GM18499 (cell line): Measurements from ENCODE around the gene PLS1.
"Not testable (repeated sequence)": the region's sequence is repeated elsewhere in the genome, so short reads cannot be mapped to it uniquely, and the experiment has no call there.

Experiments used
- ATAC-seq: cut with Tn5 transposase; IDR thresholded peaks from one replicate; pipeline ENCODE4 v1.9.1; 2021; ENCODE audit warnings: moderate number of reproducible peaks; ENCODE audit not compliant: insufficient read depth, unreplicated experiment

The PLS1 gene, protein sequence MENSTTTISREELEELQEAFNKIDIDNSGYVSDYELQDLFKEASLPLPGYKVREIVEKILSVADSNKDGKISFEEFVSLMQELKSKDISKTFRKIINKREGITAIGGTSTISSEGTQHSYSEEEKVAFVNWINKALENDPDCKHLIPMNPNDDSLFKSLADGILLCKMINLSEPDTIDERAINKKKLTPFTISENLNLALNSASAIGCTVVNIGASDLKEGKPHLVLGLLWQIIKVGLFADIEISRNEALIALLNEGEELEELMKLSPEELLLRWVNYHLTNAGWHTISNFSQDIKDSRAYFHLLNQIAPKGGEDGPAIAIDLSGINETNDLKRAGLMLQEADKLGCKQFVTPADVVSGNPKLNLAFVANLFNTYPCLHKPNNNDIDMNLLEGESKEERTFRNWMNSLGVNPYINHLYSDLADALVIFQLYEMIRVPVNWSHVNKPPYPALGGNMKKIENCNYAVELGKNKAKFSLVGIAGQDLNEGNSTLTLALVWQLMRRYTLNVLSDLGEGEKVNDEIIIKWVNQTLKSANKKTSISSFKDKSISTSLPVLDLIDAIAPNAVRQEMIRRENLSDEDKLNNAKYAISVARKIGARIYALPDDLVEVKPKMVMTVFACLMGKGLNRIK

DNA sequence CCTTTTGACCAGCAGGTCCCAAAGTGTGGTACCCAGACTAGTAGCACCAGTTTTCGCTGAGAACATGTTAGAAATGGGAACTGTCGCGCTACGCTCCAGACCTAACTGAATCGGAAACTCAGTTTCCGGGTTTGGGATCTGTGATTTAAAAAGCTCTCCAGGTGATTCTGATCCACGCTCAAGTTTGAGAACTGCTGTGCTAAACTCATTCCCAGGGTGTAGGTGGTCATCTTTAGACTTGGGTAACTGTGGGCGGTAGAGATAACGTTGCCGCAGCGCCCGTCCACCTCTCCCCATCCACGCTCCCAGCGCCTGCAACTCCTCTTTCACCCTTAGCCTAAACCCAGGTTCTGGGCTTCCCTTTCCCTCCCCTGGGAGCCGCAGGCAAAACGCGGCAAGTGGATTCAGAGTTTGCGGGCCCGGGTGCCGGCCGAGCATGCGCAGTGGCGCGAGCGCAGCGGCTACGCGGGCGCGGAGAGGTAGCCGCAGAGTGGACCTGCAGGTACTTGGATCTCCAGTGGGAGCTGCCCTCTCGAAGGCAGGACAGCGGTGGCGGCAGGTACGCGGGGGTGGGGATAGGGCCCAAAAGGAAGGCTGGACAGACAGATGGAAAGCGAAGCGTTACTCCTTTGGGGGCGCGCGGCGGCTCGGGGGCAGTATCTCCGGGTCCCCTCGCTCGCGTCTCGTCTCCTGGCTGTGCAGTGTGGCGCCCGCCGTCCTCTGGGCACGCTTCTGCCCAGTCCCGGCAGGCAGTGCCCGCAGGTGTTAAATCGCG, at the start of gene PLS1:
TSS of gene PLS1 (plus strand) at position 443 of the 775 bp plus-strand sequence. CDS start 67,845 bp downstream, outside the sequence.
- ATAC-seq: peak; percentile 88

DNA sequence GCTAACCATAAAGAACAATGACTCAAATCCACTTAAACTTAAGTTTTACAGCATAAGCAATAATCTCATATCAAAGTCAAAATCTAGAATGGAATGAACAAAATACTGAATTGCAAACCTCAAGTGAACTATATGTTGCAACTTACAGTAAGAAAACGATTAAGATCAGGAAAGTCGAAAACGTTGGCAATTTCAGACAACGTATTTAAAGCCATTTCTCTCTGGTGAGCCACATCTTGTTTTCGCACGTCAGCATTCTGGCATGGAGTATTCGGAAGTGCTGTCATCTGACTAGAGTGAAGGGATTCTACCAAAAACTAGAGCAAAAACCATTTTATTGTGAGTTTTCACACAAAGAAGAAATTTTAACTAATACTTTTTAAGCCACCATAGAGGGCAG, 46.2 kb upstream of the PLS1 start:
- ATAC-seq: no peak

DNA sequence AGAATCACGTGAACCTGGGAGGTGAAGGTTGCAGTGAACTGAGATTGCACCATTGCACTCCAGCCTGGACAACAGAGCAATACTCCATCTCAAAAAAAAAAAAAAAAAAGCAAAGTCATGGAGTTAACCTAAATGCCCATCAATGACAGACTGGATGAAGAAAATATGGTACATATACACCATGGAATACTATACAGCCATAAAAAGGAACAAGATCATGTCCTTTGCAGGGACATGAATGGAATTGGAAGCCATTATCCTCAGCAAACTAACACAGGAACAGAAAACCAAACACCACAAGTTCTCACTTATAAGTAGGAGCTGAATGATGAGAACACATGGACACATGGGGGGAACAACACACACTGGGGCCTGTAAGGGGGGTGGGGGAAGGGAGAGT, 43.6 kb upstream of the PLS1 start:
- ATAC-seq: not testable (repeated sequence)

DNA sequence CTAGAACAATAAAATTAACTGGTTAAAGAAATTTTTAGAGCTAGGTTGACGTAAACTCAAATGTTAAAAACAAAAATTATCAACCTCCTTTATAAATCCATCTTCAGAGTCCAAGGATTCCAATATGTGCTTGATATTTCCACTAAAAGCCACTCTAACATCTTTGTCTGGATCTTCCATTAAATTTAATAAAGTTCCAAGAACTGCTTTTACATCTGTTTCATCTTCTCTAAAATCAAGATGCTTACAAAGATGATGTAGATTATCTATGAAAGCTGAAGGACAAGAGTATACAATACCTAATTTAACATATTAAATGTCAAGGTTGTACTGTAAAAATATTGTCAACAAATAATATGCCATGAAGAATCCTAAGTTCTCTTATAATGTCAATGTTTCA, 42.5 kb upstream of the PLS1 start:
- ATAC-seq: no peak

DNA sequence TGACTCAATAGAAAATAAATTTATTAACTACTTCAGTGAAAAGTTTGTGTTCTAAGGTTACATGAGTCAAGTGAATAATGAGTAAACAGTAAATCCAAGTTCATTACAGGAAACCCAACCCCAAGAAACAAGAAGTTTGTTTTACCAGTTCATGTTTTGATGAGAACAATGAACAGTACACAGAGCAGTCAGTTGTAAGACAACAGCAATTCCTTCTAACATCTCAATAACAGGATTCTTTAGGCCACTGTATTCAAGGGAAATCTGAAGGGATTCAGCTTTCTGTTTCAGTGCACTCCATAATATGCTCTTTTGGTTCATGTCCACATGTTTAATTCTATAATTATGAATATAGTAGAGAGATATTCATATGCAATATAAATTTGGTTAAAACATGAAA, 36.1 kb upstream of the PLS1 start:
- no peak for ATAC-seq

DNA sequence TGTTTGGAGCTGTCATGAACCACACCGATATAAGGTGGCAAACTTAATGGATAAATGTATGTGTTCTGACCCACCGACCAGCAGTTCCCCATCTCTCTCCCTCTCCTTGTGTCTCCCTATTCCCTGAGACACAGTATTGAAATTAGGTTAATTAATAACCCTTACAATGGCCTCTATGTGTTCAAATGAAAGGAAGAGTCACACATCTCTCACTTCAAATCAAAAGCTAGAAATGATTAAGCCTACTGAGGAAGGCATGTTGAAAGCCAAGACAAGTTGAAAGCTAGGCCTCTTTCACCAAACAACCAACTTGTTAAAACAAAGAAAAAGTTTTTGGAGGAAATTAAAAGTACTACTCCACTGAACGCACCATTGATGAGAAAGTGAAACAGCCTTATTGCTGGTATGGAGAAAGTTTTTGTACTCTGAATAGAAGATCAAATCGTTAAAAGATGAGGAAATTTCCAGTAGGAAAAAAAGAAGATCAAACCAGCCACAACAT, 32.6 kb upstream of the PLS1 start:
- ATAC-seq: no peak

DNA sequence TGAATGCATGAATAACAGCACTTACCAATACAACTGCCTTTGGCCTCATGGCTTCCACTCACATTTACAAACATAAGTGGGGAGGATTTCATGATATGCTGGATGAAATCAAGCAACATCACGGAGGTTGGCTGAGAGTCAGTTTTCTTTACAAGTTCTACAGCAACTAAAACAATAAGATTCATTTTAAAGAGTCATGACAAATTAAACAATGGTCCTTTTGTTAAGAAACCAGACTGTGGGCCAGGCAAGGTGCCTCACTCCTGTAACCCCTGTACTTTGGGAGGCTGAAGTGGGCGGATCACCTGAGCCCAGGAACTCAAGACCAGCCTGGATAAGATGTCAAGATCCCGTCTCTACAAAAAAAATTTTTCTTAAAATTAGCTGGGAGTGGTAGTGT, 30.1 kb upstream of the PLS1 start:
- no peak for ATAC-seq

DNA sequence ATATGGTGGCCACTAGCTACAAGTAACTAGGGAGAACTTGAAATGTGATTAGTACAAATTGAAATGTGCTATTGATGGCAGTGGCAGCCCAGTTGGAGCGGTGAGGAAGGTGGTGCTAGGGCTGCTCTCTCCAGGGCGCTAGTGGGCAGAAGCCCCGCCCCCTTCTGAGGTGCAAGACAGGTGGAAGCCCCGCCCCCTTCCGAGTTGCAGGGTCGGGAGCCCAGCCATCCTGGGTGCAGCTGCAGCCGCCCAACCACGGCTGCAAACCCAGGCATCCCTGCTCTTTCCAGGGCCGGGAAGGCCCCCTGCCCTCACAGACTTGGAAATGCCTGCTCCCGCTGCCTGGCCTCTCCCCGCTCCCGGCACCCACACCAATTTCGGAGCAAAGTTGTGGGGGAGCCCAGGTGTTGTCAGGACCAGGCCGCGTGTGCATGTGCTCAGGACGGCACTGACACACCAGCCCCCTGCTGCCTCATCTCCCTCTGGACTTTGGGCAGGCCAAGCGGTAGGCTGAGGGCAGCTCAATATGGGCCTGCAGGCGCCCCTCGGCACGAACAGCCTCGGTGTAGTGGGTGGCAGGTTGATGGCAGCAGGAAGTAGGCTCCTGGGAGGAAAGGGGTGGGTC, 27.7 kb upstream of the PLS1 start:
- ATAC-seq: no peak

DNA sequence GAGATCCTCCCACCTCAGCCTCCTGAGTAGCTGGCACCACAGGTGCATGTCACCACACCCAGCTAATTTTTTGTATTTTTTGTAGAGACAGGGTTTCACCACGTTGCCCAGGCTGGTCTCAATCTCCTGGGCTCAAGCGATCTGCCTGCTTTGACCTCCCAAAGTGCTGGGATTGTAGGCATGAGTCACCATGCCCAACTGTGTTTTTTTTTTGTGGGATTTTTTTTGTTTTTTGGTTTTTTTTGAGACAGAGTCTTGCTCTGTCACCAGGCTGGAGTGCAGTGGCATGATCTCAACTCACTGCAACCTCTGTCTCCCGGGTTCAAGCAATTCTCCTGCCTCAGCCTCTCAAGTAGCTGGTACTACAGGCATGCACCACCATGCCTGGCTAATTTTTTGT, 26.8 kb upstream of the PLS1 start:
- ATAC-seq: not testable (repeated sequence)

DNA sequence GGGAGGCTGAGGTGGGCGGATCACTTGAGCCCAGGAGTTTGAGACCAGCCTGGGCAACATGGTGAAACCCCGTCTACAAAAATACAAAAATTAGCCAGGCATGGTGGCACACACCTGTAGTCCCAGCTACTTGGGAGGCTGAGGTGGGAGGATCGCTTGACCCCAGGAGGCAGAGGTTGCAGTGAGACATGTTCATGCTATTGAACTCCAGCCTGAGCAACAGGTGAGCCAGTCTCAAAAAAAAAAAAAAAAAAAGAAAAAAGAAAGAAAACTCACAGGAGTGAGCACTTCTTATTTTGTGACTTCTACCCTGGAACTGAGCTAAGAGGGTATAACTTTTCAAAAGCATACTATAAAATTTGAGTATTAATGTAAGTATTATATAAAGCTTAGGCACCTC, 22.0 kb upstream of the PLS1 start:
- ATAC-seq: not testable (repeated sequence)

DNA sequence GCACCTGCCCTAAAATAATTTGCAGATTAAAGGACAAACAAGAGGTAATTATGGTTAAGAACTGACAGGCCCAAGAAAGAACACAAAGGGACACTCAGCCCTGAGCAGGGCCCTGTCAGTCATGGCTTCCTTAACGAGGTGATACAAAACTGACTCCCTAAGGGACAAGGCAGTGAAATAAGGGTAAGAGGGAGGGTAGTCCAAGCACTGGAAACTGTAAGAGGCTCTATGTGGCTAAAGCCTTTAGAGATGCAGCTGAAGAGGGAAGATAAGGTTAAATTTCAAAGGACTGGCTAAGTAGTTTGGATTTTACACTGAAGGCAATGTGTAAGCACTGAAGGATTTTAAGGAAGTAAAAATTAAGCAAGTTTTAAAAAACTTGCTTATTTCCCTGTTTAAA, 21.5 kb upstream of the PLS1 start:
- ATAC-seq: no peak

DNA sequence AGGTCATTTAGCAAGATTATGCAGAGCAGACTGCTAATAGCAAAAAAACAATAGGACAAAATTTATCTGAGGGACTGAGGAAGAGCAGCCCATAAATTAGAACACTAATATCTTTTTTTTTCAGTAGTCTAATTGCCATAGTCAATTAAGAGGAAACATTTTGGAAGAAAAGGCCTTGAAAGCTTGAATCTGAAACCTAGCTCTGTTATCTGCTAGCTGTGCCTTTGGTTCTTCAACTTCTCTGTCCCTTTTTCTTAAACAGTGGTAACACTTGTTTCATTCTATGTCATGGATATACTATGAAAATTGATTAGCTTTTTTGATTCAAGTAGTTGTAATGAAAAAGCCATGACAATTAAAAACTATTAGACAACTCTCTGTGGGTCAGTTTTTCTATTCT, 19.4 kb upstream of the PLS1 start:
- no peak for ATAC-seq

DNA sequence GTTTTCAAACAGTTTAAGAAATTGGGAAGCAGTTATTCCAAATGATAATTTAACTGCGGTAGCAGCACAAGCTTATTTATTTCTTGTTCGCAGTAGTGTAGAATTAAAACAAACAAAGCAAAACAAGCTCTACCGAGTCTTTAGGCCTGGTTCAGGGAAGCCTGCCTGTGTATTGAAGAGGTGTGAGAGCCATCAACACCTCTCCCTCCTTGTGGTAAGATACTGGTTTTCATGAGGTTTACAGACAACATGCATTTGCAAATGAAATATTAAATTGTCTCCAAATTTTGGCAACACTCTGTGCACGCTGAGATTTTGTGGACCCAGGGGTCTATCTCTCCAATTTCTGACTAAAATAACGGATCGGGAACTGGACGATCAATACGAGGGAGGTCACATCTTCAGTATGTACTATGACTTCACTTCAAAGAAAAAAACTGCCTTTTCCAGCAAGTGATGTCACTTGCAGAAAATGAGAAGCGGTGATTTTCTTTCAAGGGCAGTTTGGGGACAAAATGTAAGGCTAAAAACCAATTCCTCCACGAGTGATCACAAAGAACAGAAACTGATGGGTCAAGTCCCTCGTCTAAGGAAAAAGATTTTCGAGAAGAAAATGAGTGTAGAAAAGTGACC, 18.4 kb upstream of the PLS1 start:
- no peak for ATAC-seq

DNA sequence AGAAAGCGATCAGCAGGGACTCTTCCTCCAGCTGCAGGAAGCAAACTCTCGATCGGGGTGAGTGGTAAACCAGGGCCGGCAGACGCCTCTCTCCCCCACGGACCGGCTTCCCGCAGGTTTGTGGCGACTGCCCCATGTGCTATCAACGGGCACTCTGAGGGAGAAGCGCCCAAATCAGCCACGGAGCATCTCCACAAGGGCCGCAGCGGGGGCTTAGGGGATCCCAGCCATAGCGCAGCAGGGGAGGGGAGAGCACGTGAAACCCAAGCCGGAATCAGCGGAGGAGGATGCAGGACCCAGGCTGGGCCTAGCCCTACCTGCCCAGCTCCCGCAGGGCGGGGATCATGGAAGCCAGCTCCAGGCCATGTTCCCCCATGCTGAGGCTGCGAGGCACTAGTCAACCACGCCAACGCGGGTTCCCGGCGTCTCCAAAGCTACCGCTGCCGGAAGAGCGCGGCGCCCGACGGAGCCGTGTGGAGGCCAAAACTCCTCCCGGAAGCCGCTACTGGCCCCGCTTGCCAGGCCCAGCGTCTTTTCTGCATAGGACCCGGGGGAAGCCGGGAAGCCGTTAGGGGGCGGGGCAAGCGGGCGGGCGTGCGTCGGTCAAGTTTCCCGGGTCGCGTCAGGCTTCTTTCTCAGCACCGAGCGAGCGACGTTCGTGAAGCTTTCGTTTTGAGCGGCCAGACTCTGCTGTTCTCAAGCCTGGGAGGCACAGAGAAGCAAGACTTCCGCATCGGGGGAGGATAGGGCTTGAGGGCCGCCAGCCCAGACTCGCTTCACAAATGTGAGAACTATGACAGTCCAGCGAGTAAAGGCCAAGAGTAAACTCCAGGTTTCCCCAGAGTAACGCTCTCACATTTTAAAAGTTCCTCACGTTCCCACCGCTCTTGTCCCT, 17.6 kb upstream of the PLS1 start, which contains the start of gene ATR:
TSS of gene ATR (minus strand) at position 405 of the 895 bp plus-strand sequence. CDS start at position 376, 29 bp downstream.
- ATAC-seq: peak; percentile 79

DNA sequence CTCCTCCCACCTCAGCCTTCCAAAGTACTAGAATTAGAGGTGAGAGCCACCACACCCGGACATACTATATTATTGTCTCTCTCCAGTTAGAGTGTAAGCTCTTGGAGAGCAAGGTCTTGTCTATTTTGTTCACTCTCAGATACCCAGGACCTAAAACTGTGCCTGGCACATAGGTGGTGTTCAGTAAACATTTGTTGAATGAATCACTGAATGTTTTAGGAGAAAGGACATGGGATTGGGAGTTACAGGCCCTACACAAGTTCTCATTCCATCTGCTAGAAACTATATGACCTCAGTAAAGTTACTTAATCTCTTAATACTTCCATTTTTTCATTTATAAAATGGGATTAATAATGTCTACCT, 16.2 kb upstream of the PLS1 start:
- ATAC-seq: no peak

DNA sequence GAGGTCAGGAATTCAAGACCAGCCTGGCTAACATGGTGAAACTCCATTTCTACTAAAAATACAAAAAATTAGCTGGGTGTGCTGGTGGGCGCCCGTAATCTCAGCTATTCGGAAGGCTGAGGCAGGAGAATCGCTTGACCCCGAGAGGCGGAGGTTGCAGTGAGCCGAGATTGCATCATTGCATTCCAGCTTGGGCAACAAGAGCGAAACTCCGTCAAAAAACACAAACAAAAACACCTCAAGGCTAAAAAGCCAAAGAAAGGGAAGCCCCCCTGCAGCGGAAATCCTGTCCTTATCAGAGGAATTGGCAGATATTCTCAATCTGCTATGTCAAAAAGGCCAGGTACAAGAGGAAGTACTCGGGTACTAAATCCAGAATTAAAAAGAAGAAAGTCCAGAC, 15.1 kb upstream of the PLS1 start:
- not testable (repeated sequence) for ATAC-seq

DNA sequence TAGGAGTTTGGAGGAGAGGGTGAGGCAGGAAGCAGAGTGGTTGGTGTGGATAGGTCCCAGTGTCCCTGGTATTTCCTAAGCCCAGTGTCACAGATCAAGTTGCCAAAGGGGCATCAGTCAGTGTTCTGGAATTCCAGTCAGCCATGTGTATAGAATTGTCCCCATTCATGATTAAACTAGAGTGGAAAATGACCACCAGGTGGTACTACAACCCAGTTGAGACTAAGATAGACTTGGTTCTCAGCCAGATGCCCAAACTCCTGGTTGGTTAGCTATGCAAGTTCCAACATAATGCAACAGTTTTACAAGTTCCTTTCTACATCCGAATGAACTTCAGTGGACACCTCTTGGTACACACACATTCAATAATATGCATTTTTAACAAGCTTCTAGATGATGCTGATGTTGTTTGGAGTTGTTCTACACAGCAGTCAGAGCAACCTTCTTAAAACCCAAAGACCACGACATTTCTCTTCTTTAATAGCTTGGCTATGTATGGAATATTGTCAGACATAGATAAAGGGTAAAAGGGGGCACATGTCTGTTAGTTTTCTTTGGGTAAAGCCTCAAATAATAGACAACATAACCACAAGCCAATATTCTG, 9.3 kb upstream of the PLS1 start:
- ATAC-seq: no peak

DNA sequence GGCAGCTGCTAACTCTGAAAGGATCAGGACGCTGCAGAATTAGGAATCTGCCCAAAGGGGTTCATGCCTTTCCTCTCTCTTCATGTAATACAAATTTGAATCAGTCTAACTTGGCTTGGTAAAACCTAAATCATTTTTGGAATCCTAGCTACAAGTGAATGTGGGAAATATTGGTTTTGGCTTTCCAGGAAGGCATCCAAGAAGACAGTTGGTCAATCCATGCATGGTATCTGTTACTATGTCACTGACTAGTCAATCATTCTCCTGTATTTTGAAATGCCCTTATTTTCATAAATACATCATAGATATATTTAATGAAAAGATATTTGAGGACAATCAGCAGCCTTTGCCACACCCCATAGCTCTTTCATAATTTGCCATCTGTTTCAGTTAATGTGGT, 7.5 kb upstream of the PLS1 start:
- no peak for ATAC-seq

DNA sequence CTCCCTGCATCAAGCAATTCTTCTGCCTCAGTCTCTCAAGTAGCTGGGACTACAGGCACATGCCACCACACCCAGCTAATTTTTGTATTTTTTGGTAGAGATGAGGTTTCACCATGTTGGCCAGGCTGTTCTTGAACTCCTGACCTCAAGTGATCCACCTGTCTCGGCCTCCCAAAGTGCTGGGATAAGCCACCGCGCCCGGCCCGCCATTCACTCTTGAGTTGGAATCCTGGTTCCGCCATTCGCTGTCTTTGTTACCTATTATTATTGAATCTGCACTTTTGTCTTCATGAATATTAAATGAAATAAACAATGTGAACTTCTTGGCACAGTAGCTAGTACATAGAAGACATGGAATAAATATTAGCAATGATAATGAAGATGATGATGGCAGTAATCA, 3.9 kb upstream of the PLS1 start:
- not testable (repeated sequence) for ATAC-seq
